Measurements from ENCODE around the gene NOS1AP. TPM values are rescaled to one million over a fixed set of nuclear protein-coding genes. Genes with fewer than 3 reads are reported as not detected.
"Not testable (repeated sequence)": the region's sequence is repeated elsewhere in the genome, so short reads cannot be mapped to it uniquely, and the experiment has no call there.

NOS1AP gene
- total RNA-seq, 2 experiments from 2014 or later: 0.34 to 0.35 TPM

- Mint-ChIP-seq H3K4me1 (no peaks in the 10 kb centered on the region), H3K36me3 (ENCODE audit: low read depth) (no peaks in the 10 kb centered on the region), H3K27ac (no peak overlapping the region), H3K9me3 (ENCODE audit: low read depth) (no peaks in the 10 kb centered on the region), H3K4me3 (no peak overlapping the region), H3K27me3 (no peaks in the 10 kb centered on the region)
- intact Hi-C loops (cut with DNase I, micrococcal nuclease): no loop called here
- DNase-seq (no peak), ATAC-seq (no peak)
- CTCF ChIA-PET: interaction anchor here (0.6 to 2.2 kb wide), 3 partner anchors 11 to 1127 kb away, joined by 3 to 7 read pairs (median 4); no protein-coding TSS in a partner anchor
- POLR2A ChIA-PET: no interaction called here
Observed at GRCh38 chr1:162157469-162157868, 88.0 kb downstream of the NOS1AP start.

GRCh38 chr1:162158624-162159271 lies 89.3 kb downstream of the NOS1AP start:
- intact Hi-C loops (cut with DNase I, micrococcal nuclease): no loop called here
- Mint-ChIP-seq H3K27me3 (peaks cover 6% of the 10 kb centered on the region), H3K4me1 (no peaks in the 10 kb centered on the region), H3K4me3 (no peak overlapping the region), H3K9me3 (ENCODE audit: low read depth) (no peaks in the 10 kb centered on the region), H3K27ac (no peak overlapping the region), H3K36me3 (ENCODE audit: low read depth) (no peaks in the 10 kb centered on the region)
- POLR2A ChIA-PET: no interaction called here
- no peak for DNase-seq
- ATAC-seq: no peak
- CTCF ChIA-PET: interaction anchor here (0.6 to 0.8 kb wide), 2 partner anchors 121 to 206 kb away, joined by 3 to 4 read pairs; no protein-coding TSS in a partner anchor

GRCh38 chr1:162159515-162159914 lies 90.0 kb downstream of the NOS1AP start:
- Mint-ChIP-seq H3K4me1 (no peaks in the 10 kb centered on the region), H3K27ac (no peak overlapping the region), H3K36me3 (ENCODE audit: low read depth) (no peaks in the 10 kb centered on the region), H3K27me3 (peaks cover 13% of the 10 kb centered on the region), H3K4me3 (no peak overlapping the region), H3K9me3 (ENCODE audit: low read depth) (no peaks in the 10 kb centered on the region)
- ATAC-seq: no peak
- POLR2A ChIA-PET: no interaction called here
- no peak for DNase-seq
- CTCF ChIA-PET: no interaction called here
- intact Hi-C loops (cut with DNase I, micrococcal nuclease): no loop called here

GRCh38 chr1:162161916-162162550 lies 92.5 kb downstream of the NOS1AP start:
- ChIA-PET CTCF (no interaction called here), POLR2A (no interaction called here)
- Mint-ChIP-seq H3K27ac (no peak overlapping the region), H3K4me1 (no peaks in the 10 kb centered on the region), H3K9me3 (ENCODE audit: low read depth) (no peaks in the 10 kb centered on the region), H3K4me3 (no peak overlapping the region), H3K27me3 (peaks cover 22% of the 10 kb centered on the region), H3K36me3 (ENCODE audit: low read depth) (no peaks in the 10 kb centered on the region)
- DNase-seq: no peak
- ATAC-seq: no peak
- intact Hi-C loops (cut with DNase I, micrococcal nuclease): no loop called here

- Mint-ChIP-seq H3K9me3 (ENCODE audit: low read depth) (no peaks in the 10 kb centered on the region), H3K4me1 (no peaks in the 10 kb centered on the region), H3K27me3 (peaks cover 27% of the 10 kb centered on the region), H3K4me3 (no peak overlapping the region), H3K36me3 (ENCODE audit: low read depth) (no peaks in the 10 kb centered on the region), H3K27ac (no peak overlapping the region)
- no peak for DNase-seq
- ChIA-PET CTCF (no interaction called here), POLR2A (no interaction called here)
- ATAC-seq: no peak
- intact Hi-C loops (cut with DNase I, micrococcal nuclease): no loop called here
Observed at GRCh38 chr1:162165528-162165927, 96.0 kb downstream of the NOS1AP start.

- CTCF ChIA-PET: interaction anchor here (0.5 kb wide), 1 partner anchor 11 kb away, joined by 3 read pairs; no protein-coding TSS in a partner anchor
- Mint-ChIP-seq H3K4me1 (no peaks in the 10 kb centered on the region), H3K27ac (no peak overlapping the region), H3K27me3 (peaks cover 27% of the 10 kb centered on the region), H3K4me3 (no peak overlapping the region), H3K9me3 (ENCODE audit: low read depth) (no peaks in the 10 kb centered on the region), H3K36me3 (ENCODE audit: low read depth) (no peaks in the 10 kb centered on the region)
- DNase-seq: no peak
- ATAC-seq: no peak
- intact Hi-C loops (cut with DNase I, micrococcal nuclease): no loop called here
- POLR2A ChIA-PET: no interaction called here
Observed at GRCh38 chr1:162166917-162167615, 97.6 kb downstream of the NOS1AP start.

GRCh38 chr1:162168261-162168660 lies 98.8 kb downstream of the NOS1AP start:
- no peaks in the 10 kb centered on the region for H3K9me3 Mint-ChIP-seq (ENCODE audit: low read depth)
- H3K27me3 Mint-ChIP-seq: peaks cover 24% of the 10 kb centered on the region
- H3K4me3 Mint-ChIP-seq: no peak overlapping the region
- no peaks in the 10 kb centered on the region for H3K4me1 Mint-ChIP-seq
- DNase-seq: no peak
- no peaks in the 10 kb centered on the region for H3K36me3 Mint-ChIP-seq (ENCODE audit: low read depth)
- no peak overlapping the region for H3K27ac Mint-ChIP-seq
- ChIA-PET POLR2A (no interaction called here), CTCF (no interaction called here)
- intact Hi-C loops (cut with DNase I, micrococcal nuclease): no loop called here
- ATAC-seq: no peak

GRCh38 chr1:162169031-162169790 lies 99.7 kb downstream of the NOS1AP start:
- Mint-ChIP-seq H3K4me1 (no peaks in the 10 kb centered on the region), H3K36me3 (ENCODE audit: low read depth) (no peaks in the 10 kb centered on the region), H3K4me3 (no peak overlapping the region), H3K9me3 (ENCODE audit: low read depth) (no peaks in the 10 kb centered on the region), H3K27ac (no peak overlapping the region), H3K27me3 (peaks cover 16% of the 10 kb centered on the region)
- ChIA-PET CTCF (interaction anchor here (0.6 kb wide), 1 partner anchor 23 kb away, joined by 3 read pairs; no protein-coding TSS in a partner anchor), POLR2A (no interaction called here)
- DNase-seq: no peak
- intact Hi-C loops (cut with DNase I, micrococcal nuclease): no loop called here
- ATAC-seq: no peak

GRCh38 chr1:162171111-162171510 lies 101.6 kb downstream of the NOS1AP start:
- Mint-ChIP-seq H3K27me3 (peaks cover 6% of the 10 kb centered on the region), H3K36me3 (ENCODE audit: low read depth) (no peaks in the 10 kb centered on the region), H3K9me3 (ENCODE audit: low read depth) (no peaks in the 10 kb centered on the region), H3K4me3 (no peak overlapping the region), H3K4me1 (no peaks in the 10 kb centered on the region), H3K27ac (no peak overlapping the region)
- ATAC-seq (no peak), DNase-seq (no peak)
- ChIA-PET CTCF (no interaction called here), POLR2A (no interaction called here)
- intact Hi-C loops (cut with DNase I, micrococcal nuclease): no loop called here

- POLR2A ChIA-PET: no interaction called here
- no peaks in the 10 kb centered on the region for H3K9me3 Mint-ChIP-seq (ENCODE audit: low read depth)
Observed at GRCh38 chr1:162172311-162173102, 103.0 kb downstream of the NOS1AP start.

GRCh38 chr1:162173607-162174006 lies 104.1 kb downstream of the NOS1AP start:
- H3K36me3 Mint-ChIP-seq (ENCODE audit: low read depth); H3K4me3 Mint-ChIP-seq; POLR2A ChIA-PET; H3K9me3 Mint-ChIP-seq (ENCODE audit: low read depth); CTCF ChIA-PET; ATAC-seq; H3K27ac Mint-ChIP-seq; intact Hi-C loops (cut with DNase I, micrococcal nuclease); DNase-seq; H3K27me3 Mint-ChIP-seq; H3K4me1 Mint-ChIP-seq: not testable (repeated sequence)

More at GRCh38 chr1:162172311-162173102, 103.0 kb downstream of the NOS1AP start:
- ATAC-seq (no peak), DNase-seq (no peak)
- CTCF ChIA-PET: no interaction called here
- intact Hi-C loops (cut with DNase I, micrococcal nuclease): no loop called here
- Mint-ChIP-seq H3K4me1 (no peaks in the 10 kb centered on the region), H3K27me3 (peaks cover 3% of the 10 kb centered on the region), H3K4me3 (no peak overlapping the region), H3K27ac (no peak overlapping the region), H3K36me3 (ENCODE audit: low read depth) (no peaks in the 10 kb centered on the region)
